Skeletal muscle cell (primary cell): Measurements from ENCODE around the gene PRKN.

Experiments
- DNase-seq: peaks from one replicate; pipeline ENCODE4 v3.0.0-alpha.2; 2010; ENCODE audit warnings: low read depth
- H3K4me3 ChIP-seq: 2 replicates; pipeline ENCODE4 v1.5.1; 2011; ENCODE audit warnings: low read depth, mild to moderate bottlenecking, control low read depth, low read length, moderate library complexity

PRKN gene

GRCh38 chr6:161668665-161669064, 1058.9 kb downstream of the PRKN start:
- H3K4me3 ChIP-seq, result no peak overlapping the region
- no peak for DNase-seq

DNA sequence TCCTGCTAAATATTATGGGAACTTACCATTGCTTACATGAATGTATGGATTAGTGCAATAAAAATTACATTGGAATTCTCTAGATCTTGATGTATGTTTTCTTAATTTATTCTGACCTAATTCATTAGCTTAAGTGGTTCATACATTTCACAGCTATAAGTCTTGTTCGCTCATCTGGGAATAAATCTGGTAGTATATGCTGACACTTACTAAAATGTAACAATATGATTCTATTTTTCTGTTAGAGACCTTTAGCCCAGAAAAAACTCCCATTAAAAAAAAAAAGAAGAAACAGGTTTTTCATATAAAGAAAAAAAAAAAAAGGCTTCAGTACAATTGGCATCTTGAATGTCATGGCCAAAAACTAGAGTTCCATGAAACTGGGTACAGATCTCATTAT, 1059.6 kb downstream of the PRKN start:
- no peak overlapping the region for H3K4me3 ChIP-seq
- no peak for DNase-seq

GRCh38 chr6:161663682-161664081, 1063.9 kb downstream of the PRKN start:
- no peak overlapping the region for H3K4me3 ChIP-seq

DNA sequence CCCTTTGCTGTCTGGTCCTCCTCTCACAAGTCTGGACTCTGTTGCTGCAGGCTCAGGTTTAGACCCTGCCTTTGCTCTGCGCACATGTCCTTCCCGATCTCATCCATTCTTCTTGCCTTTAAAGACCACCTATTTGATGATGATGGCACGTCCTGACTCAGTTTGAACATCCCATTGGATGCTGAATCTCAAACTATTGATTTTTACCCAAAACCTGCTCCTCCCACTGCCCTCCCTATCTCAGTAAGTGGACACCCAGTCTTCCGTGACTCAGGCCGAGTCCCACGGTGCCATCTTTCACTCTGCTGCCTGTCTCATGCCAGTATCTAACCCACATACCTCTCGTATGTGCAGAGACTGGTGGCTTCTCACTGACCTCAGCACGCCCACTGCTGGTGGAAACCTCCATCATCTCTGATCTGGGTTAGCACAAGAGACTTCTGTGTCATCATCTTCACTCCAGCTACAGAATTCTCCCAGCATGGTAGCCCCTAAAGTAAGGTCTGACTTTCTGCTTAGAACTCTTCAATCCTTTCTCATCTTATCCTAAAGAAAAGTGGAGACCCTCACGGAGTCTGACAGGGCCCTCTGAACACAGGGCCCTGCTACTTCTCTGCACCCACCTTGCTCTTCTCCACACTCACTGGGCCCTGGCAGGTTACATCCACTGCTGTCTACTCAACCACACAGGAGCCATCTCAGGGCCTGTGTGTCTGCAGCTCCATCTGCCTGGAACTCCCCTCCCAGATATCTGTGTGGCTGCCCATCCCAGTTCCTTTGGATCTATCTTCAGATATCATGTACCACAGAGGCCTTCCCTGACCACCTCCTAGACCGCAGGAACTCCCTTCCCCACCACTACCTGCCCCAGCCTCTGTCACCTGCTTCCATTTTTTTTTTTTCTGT, 1066.6 kb downstream of the PRKN start:
- no peak for DNase-seq
- H3K4me3 ChIP-seq, result no peak overlapping the region

More at GRCh38 chr6:161663682-161664081, 1063.9 kb downstream of the PRKN start:
- no peak for DNase-seq

GRCh38 chr6:161658211-161658610, 1069.4 kb downstream of the PRKN start:
- no peak for DNase-seq

DNA sequence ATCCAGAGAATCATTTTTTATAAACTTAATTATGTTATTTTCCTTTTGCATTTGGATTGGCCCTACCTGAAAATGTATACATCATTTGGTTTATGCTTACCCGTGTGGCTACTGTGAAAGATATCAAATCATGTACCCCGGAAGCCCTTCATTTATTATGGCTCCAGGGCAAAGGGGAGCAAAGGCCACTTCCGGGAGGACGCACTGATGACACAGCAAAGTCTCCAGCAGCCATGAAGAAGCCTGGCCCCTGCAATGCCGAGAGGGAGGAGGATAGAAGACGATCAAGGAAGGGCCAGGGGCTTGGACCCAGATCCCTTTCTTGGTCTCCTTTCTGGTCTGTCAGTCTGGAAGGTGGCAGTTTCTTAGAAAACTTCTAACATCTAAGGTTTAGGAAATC, 1073.4 kb downstream of the PRKN start:
- H3K4me3 ChIP-seq, result no peak overlapping the region
- no peak for DNase-seq

More at GRCh38 chr6:161658211-161658610, 1069.4 kb downstream of the PRKN start:
- no peak overlapping the region for H3K4me3 ChIP-seq

- DNase-seq, result no peak
- no peak overlapping the region for H3K4me3 ChIP-seq
These were observed 1075.6 kb downstream of the PRKN start for GRCh38 chr6:161651949-161652348.

DNA sequence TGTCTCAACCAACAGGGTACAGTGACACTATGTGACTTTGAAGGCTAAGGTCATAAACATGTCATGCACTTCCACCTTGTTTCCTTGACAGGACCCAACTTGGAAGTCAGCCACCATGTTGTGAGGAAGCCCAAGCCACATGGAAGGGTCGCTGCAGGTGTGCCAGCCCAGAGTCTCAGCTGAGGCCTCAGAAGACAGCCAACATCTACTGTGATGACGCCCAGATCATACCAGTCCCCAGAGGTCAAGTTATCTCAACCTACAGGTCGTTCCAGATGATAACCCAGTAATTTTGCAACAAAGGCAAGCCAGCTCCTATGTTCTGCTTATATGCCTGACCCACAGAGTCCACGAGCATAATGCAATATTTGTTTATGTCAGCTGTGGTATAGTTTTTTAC, 1077.7 kb downstream of the PRKN start:
- no peak for DNase-seq
- H3K4me3 ChIP-seq, result no peak overlapping the region

DNA sequence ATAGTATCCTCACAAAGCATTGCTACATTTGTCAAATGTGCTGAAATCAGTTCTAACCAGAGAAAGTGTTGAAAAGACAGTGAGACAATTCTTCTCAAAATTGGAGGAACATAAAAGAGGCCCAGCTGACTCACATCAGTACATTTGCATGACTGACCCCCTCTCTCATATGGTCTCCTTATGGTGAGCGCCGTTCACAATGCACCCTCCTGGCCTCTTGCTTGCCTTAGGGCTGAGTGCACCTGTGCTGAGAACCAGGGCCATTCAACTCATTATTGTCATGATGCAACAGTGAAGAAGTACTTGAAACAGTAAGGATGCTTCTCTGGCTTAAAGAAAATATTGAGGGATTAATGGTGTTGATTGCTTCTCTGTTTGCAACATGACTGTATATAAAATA, 1078.5 kb downstream of the PRKN start:
- no peak for DNase-seq
- H3K4me3 ChIP-seq, result no peak overlapping the region

DNA sequence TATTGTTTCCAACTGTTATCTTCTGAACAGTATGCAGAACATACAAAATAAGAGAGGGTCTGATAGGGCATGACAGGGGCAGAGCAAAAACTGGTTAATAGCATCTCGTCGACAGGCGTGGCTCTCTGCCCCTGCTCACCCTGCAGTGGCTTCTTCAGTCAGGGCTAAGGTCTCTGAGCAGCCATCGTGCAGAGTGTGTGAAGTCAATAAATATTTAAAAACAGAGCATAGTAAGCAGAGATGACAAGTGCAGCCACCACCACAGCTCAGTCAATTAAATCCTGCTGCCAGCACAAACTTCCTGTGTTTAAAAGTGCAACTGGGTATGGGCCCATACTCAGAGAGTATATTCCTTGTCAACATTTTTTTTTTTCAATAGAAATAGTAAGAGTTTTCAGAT, 1080.3 kb downstream of the PRKN start:
- DNase-seq, result no peak
- H3K4me3 ChIP-seq, result no peak overlapping the region

DNA sequence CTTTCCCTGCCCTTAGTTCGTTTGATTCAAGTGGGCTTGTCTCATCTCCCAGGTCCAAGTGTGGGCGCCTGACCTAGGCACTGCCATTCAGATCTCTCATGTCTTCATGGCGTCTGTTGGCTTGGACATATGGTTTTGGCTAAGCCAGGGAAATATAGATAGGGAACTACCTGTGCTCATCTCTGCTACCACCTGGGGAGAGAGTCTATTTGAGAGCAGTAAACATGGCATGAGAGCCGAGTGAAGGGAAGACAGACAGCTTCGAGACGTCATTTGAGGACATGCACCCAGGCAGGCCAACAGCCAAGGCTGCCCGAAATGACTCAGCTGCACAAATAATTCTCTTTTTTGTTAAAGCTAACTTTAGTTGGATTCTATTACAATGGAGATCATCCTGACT, 1083.0 kb downstream of the PRKN start:
- DNase-seq, result no peak
- no peak overlapping the region for H3K4me3 ChIP-seq

DNA sequence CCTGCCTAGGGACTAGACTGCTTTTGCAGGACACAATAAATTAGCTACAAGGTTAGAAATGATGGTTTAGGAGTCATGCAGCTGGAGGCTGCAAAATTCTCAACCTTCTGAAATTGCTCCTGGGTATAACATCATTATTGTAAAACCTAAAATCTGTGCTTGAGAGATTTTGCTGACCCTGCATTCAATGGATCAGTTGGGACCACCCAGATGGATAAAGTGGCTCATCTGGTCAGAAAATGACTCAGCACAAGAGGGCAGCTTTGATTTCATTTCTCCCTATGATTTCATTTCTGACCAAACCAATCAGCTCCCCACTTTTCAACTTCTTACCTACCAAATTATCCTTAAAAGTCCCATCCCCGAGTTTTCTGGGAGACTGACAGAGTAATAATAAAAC, 1086.4 kb downstream of the PRKN start:
- no peak for DNase-seq
- no peak overlapping the region for H3K4me3 ChIP-seq

DNA sequence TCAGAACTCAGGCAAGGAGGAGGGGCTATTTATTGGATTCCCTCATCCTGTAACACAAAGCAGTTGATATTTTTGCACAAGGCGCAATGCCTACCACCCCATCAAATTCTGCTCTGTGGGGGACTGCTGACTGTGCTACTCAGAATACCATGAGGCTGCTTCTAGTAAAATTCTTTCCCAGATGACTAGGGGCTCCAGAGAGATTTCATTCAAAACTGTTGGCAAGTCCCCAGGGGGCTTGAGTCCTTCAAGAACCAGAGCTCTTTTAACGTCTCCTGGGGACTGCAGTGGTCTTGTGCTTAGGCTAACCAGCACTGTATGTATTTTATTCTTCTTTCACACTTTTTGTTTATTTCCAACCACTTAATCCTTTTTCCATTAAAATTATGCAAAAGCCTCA, 1087.8 kb downstream of the PRKN start:
- H3K4me3 ChIP-seq, result no peak overlapping the region

GRCh38 chr6:161637658-161638057, 1089.9 kb downstream of the PRKN start:
- no peak for DNase-seq
- H3K4me3 ChIP-seq, result no peak overlapping the region

More for the DNA sequence above, 1087.8 kb downstream of the PRKN start:
- no peak for DNase-seq

GRCh38 chr6:161636882-161637430, 1090.6 kb downstream of the PRKN start:
- DNase-seq, result no peak
- no peak overlapping the region for H3K4me3 ChIP-seq

GRCh38 chr6:161635975-161636374, 1091.6 kb downstream of the PRKN start:
- H3K4me3 ChIP-seq, result no peak overlapping the region
- DNase-seq, result no peak

GRCh38 chr6:161634916-161635315, 1092.7 kb downstream of the PRKN start:
- no peak for DNase-seq
- no peak overlapping the region for H3K4me3 ChIP-seq

GRCh38 chr6:161631676-161632194, 1095.8 kb downstream of the PRKN start:
- DNase-seq, result peak; percentile 26
- H3K4me3 ChIP-seq, result no peak overlapping the region

DNA sequence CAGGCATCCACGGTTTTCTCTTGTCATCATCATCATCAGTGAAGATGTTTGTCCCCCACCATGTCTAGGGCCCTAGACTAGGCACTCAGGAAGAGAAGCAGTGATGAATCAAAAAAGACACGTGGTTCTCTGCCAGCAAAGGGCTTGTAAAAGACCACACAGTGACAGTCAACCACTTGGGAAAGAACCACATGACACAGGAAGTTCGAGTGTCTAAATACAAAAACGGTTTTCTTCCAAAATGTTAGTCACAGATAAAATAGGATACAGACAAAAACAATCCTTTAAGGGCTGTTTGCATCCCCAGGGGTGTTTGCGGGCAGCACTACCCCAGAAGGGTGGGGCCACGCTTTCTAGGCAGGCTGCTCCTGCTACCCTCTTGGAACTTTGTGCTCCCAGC, 1096.9 kb downstream of the PRKN start:
- no peak overlapping the region for H3K4me3 ChIP-seq
- DNase-seq, result no peak

DNA sequence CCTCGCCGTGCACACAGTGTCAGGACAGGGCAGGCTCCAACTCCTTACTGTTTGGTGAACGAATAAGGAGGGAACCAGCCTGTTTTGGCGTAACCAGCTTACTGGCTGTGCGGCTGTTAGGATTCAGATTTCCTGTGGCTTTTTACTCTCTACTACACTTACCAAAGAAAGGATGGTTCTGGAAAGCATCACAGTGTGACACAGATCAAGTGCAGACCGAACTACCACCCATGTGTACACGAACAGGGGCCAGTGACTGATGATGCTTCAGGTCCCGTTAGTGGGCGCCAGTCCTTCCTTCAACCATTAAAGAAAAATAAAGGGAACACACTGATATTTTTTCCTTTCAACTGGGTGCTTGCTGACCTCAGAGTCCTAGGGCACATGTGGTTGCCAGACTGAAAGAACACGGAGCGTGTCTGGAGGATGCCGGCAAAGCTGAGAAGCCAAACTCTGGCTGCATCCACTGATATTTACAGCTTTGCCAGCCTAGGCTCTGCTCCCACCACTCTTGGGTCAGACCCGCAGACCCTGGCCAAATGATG, 1101.4 kb downstream of the PRKN start:
- no peak for DNase-seq
- H3K4me3 ChIP-seq, result no peak overlapping the region

DNA sequence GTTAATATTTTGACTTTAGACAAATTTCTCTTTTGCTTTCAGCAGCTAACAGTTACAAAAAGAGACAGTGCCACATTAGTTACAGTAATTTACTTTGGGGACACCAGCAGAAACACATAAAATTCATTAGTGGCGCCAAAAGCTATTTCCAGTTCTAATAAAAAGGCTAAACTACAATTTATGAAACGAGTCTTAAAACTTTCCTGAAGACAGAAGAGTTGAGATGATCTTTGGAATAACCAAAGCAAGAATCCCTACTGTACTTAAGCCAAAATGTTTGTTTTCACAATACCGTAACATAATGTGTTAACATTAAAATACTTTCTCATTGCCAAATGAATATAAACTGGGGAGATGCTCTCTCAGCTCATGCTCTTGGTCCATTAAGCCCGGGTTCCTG, 1103.5 kb downstream of the PRKN start:
- DNase-seq, result no peak
- no peak overlapping the region for H3K4me3 ChIP-seq
